NCI-H146 treated with DMSO at 0.1 percent for 48 hours (cell line): ENCODE results near the gene MYOF.
"Not testable (repeated sequence)": the region's sequence is repeated elsewhere in the genome, so short reads cannot be mapped to it uniquely, and the experiment has no call there.

Source experiments
- DNase-seq: peaks from one replicate; lab custom pipeline; 2025; ENCODE audit not compliant: unreplicated experiment; lab: John Stamatoyannopoulos, UW

The MYOF gene

GRCh38 chr10:93435621-93436397 lies 46.3 kb downstream of the MYOF start:
- peak; percentile 6 for DNase-seq

- no peak for DNase-seq
Observed at GRCh38 chr10:93434991-93435491, 47.1 kb downstream of the MYOF start.

- DNase-seq: no peak
Observed at GRCh38 chr10:93431361-93431760, 50.8 kb downstream of the MYOF start.

GRCh38 chr10:93425861-93426260 lies 56.3 kb downstream of the MYOF start:
- no peak for DNase-seq

- DNase-seq: no peak
Observed at GRCh38 chr10:93422118-93422517, 60.0 kb downstream of the MYOF start.

GRCh38 chr10:93420944-93421825 lies 60.9 kb downstream of the MYOF start:
- no peak for DNase-seq

- no peak for DNase-seq
Observed at GRCh38 chr10:93420091-93420490, 62.0 kb downstream of the MYOF start.

GRCh38 chr10:93419016-93419415 lies 63.1 kb downstream of the MYOF start:
- DNase-seq: not testable (repeated sequence)

GRCh38 chr10:93417921-93418320 lies 64.2 kb downstream of the MYOF start:
- DNase-seq: no peak

GRCh38 chr10:93417266-93417665 lies 64.9 kb downstream of the MYOF start:
- no peak for DNase-seq

- no peak for DNase-seq
Observed at GRCh38 chr10:93416824-93417223, 65.3 kb downstream of the MYOF start.

- no peak for DNase-seq
Observed at GRCh38 chr10:93415693-93416092, 66.4 kb downstream of the MYOF start.

GRCh38 chr10:93413252-93413689 lies 68.9 kb downstream of the MYOF start:
- DNase-seq: no peak

- no peak for DNase-seq
Observed at GRCh38 chr10:93412801-93413200, 69.3 kb downstream of the MYOF start.

GRCh38 chr10:93410697-93411348 lies 71.3 kb downstream of the MYOF start:
- no peak for DNase-seq

GRCh38 chr10:93408783-93409182 lies 73.4 kb downstream of the MYOF start:
- DNase-seq: peak; percentile 25

- DNase-seq: peak; percentile 33
Observed at GRCh38 chr10:93406364-93407145, 75.6 kb downstream of the MYOF start.

GRCh38 chr10:93404048-93404354 lies 78.1 kb downstream of the MYOF start:
- DNase-seq: peak; percentile 26

GRCh38 chr10:93403152-93404047 lies 78.7 kb downstream of the MYOF start:
- no peak for DNase-seq

GRCh38 chr10:93402192-93402591 lies 79.9 kb downstream of the MYOF start:
- DNase-seq: no peak
